Globus pallidus (tissue), 1 donor: Measurements from ENCODE around the gene IGLON5.
A peak's percentile ranks its signal among the peaks of the same experiment; 100 is the strongest.

Experiments
- DNase-seq: peaks from one replicate; pipeline ENCODE4 v3.0.0-alpha.2; 2015; ENCODE audit warnings: low spot score

Gene IGLON5

DNA sequence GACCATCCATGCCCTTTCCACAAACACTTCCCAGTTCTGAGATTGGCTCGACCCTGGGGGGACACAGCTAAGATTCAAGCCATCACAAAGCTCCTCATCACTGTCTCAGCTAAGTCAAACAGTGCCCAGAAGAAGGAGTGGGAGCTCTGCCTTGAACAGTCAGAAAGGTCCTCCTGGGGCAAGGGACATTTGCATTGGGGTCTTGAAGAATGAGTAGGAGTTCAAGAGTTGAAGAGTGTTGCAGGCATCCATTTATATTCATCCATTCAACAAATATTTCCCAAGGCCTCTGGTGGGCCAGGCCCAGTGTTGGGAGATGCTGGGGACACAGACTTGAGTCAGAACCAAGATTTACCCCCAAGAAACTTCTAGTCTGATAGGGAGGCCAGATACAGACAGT is 6.5 kb downstream of the IGLON5 start:
- no peak for DNase-seq

DNA sequence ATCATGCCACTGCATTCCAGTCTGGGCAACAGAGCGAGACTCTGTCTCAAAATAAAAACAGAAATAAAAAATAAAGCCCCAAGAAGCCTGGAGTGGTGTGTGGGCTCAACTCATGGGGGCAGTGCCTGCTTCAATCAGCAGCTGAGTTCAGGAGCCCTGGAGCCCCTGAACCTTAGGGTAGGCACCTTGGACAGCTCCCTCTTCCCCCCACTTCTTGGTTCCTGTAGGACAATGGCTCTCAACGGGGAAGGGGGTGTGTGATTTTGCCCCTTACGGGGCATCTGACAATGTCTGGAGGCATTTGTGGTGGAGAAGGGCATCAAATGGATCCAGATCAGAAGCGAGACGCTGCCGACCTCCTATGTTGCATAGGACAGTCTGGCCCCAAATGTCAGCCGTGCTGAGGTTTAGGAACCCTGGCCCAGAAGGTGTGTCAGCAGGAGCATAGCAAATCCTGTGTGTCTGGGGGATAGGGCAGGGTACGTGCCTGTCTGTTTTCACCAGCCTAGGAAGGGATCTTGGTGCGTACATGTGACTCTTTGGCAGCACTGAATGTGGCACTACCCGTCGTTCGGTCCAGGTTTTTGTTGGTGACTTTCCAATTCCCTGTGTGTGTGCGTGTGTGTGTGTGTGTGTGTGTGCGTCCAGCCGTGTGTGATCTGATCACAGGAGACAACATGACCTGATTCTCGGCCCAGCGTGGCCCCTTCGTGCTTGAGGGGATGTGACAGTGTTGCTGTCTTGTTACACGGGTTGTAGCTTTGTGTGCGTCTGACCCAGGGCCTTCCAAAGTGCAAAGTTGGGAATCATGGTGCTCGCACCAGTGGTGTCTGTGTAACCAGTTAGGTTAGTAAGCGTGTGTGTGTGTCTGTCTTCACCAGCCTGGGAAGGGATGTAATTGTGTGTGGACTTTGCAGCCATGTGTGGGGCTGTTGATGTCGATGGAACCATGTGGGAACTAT is 7.5 kb downstream of the IGLON5 start:
- DNase-seq, result no peak

DNA sequence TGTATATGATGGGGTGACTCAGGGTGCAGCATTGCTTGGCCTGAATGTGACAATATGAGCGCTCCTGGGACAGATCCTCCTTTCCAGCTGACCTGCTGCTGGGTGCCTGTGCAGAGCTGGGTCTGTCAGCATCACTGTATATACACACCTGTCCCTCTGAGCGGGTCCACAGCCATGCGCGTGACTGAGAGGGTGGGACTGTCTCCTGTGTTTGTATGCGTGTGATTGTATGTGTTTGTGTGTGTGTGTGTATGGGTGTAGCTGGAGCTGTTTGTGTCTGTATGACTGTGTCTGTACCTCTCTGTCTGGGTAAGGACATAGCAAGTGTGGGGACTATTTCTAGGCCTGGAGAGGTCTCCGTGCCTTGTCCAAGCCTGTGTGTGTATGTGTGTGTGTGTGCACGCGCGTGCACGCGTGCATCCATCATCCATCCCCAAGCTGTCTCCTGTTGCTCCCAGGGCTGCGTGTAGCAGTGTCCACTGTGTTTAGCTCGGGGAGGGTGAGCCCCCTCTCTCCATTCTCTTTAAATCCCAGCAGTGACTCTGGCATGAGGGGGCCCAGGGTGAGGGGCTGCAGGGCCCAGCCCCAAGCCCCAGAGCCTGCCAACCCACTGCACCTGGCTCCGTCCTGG is 8.3 kb downstream of the IGLON5 start:
- no peak for DNase-seq

DNA sequence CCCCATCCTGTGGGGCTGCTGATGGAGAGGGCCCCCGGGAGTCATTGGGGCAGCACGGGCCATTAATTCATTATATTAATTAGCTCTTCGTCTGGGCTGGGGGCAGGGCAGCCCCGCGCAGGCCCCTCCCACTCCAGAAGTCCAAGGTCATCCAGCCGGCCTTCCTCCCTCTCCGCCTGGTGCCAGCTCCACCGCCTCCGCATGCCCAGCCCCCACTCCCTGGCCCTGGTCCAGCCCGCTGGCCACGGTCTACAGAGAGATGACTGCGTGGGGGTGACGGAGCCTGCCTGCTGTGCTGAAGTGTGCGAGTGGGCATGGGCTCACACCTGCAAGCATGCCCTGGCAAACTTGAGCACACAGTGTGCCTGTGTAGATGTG is 8.8 kb downstream of the IGLON5 start:
- no peak for DNase-seq

DNA sequence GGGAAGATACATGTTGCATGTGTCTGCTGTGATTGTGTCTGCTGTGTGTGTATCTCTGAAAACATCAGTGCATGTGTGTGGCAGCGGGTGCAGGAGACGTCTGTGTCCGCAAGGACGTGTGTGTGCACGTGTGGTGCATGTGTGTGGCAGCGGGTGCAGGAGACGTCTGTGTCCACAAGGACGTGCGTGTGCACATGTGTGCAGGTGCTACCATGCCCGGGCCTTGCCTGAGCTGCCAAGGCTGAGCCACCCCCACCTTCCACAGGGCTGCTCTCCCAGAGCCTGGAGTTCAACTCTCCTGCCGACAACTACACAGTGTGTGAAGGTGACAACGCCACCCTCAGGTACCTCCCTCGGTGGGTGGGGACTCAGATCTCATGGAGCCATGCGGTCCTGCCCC is 10.4 kb downstream of the IGLON5 start:
- DNase-seq, result no peak

DNA sequence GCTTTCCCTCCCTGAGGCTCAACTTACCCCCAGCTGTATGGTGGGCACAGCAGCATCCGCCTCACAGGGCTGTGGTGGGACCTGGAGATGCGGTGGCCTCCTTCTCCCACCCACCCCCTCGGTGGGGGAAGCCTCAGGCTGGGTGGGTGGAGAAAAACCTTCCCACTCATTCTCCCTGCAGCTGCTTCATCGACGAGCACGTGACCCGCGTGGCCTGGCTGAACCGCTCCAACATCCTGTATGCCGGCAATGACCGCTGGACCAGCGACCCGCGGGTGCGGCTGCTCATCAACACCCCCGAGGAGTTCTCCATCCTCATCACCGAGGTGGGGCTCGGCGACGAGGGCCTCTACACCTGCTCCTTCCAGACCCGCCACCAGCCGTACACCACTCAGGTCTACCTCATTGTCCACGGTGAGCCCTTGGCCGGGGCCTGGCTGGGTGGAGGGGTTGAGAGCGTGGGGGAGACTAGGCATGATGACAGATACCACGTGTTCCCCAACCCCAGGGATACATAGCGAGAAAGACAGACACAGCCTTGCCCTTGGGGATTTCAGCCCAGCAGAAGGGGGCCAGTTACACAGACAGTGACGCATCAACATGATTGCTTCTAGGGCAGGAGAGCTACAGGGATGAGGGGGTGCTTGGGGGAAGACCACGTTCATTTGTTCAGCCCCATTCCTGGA is 12.2 kb downstream of the IGLON5 start:
- no peak for DNase-seq

GRCh38 chr19:51324167-51324481 is 12.7 kb downstream of the IGLON5 start:
- no peak for DNase-seq

DNA sequence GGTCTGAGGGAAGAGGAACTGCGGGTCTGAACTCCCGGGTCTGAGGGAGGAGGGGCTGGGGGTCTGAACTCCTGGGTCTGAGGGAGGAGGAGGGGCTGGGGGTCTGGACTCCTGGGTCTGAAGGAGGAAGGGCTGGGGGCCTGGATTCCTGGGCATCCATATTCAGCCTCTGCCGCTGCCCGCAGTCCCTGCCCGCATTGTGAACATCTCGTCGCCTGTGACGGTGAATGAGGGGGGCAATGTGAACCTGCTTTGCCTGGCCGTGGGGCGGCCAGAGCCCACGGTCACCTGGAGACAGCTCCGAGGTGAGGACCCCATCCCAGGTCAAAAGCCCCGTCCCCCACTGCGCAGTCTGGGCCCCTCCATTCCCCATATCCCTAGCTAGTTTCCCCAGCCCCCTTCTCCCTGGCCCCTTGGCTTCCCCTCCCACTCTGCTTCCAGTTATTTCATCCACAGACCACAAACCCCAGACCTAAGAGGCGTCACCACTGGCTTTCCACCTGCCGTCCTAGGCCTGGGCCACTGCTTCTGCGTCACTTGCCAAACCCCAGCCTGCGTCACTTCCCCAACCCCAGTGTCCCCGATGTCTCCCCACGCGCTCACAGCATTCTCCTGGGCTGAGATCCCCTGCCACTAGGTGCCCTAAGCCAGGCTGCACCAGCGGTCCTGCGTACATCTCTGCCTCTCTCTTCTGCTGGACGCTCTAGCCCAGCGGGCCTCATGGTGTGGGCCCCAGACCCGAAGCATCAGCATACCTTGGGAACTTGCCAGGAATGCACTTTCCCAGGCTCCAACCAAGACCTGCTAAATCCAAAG is 13.9 kb downstream of the IGLON5 start:
- DNase-seq, result no peak

GRCh38 chr19:51326216-51327065 is 15.0 kb downstream of the IGLON5 start:
- DNase-seq, result no peak

- DNase-seq, result no peak
Observed at GRCh38 chr19:51327066-51328001, 15.9 kb downstream of the IGLON5 start.

GRCh38 chr19:51329411-51329810 is 18.0 kb downstream of the IGLON5 start:
- no peak for DNase-seq

DNA sequence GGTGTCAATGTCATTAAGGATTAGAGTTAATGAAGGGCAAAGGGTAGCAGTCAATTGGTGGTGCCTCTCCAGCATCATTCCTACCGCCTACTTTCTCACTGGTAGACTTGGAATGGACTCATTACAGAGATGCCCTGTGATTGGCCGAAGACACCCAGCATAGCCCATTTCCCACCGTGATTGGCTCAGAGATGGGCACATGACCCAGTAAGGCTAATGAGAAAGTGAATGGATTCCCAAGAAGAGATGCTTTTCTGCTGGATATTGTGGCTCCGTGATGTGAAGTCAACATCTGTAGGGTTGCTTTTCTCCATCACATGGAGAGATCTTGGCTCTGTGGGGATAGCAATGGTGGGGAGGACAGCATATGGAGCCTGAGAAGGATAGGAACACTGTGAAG is 18.9 kb downstream of the IGLON5 start:
- no peak for DNase-seq

DNA sequence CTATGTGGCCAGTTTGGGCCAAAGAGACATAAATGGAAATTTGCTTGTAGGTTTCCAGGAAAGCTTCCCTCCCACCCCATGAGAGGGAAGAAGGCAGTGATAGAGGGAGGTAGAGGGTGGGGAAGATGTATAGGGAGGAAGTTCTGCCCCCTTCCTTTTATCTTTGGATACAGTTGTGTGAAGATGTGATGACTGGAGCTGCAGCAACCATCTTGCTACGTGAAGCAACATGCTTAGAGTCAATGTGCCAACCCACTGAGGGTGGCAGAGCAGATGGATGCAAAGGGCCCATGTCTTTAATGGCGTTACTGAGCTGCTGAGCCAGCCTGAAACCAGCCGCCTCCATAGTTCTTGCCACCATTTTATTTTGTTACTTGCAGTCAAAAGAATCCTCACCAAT is 19.7 kb downstream of the IGLON5 start:
- DNase-seq, result no peak

DNA sequence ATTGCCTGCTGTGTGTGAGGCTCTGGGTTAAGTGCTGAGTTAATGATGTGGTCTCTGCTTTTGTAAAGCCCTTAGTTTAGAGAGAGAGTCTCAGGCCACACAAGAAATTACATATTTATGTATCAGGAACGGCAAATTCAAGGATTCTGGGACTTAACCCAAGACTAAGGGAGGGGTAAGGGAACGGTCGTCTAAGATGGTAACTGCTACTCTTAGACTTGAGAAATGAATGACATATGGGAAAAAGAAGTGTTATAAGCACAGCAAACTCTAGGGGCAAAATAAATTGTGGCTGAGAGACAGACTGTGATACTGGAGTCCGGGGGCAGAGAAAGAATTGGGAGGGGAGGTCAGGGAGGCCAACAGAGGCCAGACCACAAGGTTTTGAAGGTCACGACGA is 20.3 kb downstream of the IGLON5 start:
- no peak for DNase-seq

GRCh38 chr19:51333836-51334460 is 22.5 kb downstream of the IGLON5 start:
- DNase-seq, result no peak

- no peak for DNase-seq
Observed at GRCh38 chr19:51337141-51337860, 25.9 kb downstream of the IGLON5 start.

- no peak for DNase-seq
Observed at GRCh38 chr19:51337861-51338562, 26.6 kb downstream of the IGLON5 start.

- DNase-seq, result peak; percentile 54
Observed at GRCh38 chr19:51338563-51339312, 27.3 kb downstream of the IGLON5 start.
